Type B pancreatic cell (in vitro differentiated cells): ENCODE data around the gene DSG2. TPM values are rescaled to one million over a fixed set of nuclear protein-coding genes. Genes with fewer than 3 reads are reported as not detected.

ENCODE experiments used
- DNase-seq: peaks from one replicate; pipeline ENCODE4 v3.0.0; 2021; ENCODE audit warnings: mixed read lengths; ENCODE audit not compliant: unreplicated experiment; ENCODE audit errors: extremely low spot score
- H3K27ac Mint-ChIP-seq: 2 replicates; pipeline ENCODE4 v1.8.0; 2021; ENCODE audit warnings: mild to moderate bottlenecking, mixed read lengths
- H3K27me3 Mint-ChIP-seq: 2 replicates; pipeline ENCODE4 v1.8.0; 2021; ENCODE audit warnings: mixed read lengths
- H3K36me3 Mint-ChIP-seq: 2 replicates; pipeline ENCODE4 v1.8.0; 2021; ENCODE audit warnings: mixed read lengths
- H3K4me1 Mint-ChIP-seq: one replicate; pipeline ENCODE4 v1.8.0; 2021; ENCODE audit warnings: mixed read lengths; ENCODE audit not compliant: unreplicated experiment
- H3K4me3 Mint-ChIP-seq: 2 replicates; pipeline ENCODE4 v1.8.0; 2021; ENCODE audit warnings: mild to moderate bottlenecking, mixed read lengths
- H3K9me3 Mint-ChIP-seq: 2 replicates; pipeline ENCODE4 v1.8.0; 2021; ENCODE audit warnings: mixed read lengths
- CTCF ChIP-seq: fragments of 200-600 bp; sonication (generic); conservative IDR thresholded peaks from 2 replicates; pipeline ENCODE4 v1.5.0; 2021; ENCODE audit warnings: antibody characterized with exemption, mild to moderate bottlenecking
- total RNA-seq: library from RNA; stranded (reverse); gene quantifications from 2 replicates; pipeline ENCODE4 v1.2.1, GENCODE V29; 2021; ENCODE audit warnings: low replicate concordance

The DSG2 gene
- total RNA-seq, 1 donor from 2014 or later = 117 TPM

DNA sequence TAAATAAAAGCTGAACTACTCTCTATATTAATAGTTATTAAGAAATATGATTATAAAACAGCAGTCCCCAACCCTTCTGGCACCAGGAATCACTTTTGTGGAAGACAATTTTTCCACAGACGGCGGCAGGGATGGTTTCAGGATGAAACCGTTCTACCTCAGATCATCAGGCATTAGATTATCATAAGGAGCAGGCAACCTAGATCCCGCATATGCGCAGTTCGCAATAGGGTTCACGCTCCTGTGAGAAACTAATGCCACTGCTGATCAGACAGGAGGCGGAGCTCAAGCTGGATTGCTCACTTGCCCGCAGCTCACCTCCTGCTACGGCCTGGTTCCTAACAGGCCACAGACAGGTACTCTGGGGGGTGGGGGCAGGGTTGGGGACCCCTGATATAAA lies 19.3 kb upstream of the DSG2 start:
- TF ChIP-seq CTCF = no peak

GRCh38 chr18:31482051-31482450 lies 15.9 kb upstream of the DSG2 start:
- no peak for TF ChIP-seq CTCF
- peak overlapping the region; percentile 9 for H3K27ac Mint-ChIP-seq
- H3K27me3 Mint-ChIP-seq = no peaks in the 10 kb centered on the region
- no peak overlapping the region for H3K4me3 Mint-ChIP-seq
- DNase-seq = no peak
- H3K9me3 Mint-ChIP-seq = no peaks in the 10 kb centered on the region
- H3K4me1 Mint-ChIP-seq = peaks cover 24% of the 10 kb centered on the region
- no peaks in the 10 kb centered on the region for H3K36me3 Mint-ChIP-seq

More for the DNA sequence above, 19.3 kb upstream of the DSG2 start:
- H3K4me3 Mint-ChIP-seq = no peak overlapping the region
- no peaks in the 10 kb centered on the region for H3K36me3 Mint-ChIP-seq
- H3K4me1 Mint-ChIP-seq = peaks cover 5% of the 10 kb centered on the region
- H3K27me3 Mint-ChIP-seq = no peaks in the 10 kb centered on the region
- no peaks in the 10 kb centered on the region for H3K9me3 Mint-ChIP-seq
- DNase-seq = no peak
- no peak overlapping the region for H3K27ac Mint-ChIP-seq

DNA sequence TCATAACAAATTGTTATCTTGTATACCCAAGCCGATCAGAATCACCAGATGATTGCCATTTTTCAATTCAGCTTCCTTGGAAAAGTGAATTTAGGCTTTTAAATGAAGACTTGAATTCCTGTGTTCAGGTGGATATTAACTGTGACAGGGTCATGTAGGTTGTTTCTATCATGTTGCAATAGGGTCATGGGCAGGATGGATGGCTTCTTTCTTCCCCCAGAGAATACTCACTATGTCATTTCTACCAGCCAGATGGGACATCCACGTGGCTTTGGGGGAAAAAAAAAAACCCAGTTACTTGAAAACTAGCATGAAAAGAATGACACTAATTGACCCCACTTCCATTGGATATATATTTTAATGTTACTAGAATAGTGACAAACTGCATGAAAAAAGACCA lies 14.6 kb upstream of the DSG2 start:
- TF ChIP-seq CTCF = no peak
- Mint-ChIP-seq H3K4me3 (no peak overlapping the region), H3K9me3 (no peaks in the 10 kb centered on the region), H3K4me1 (peaks cover 24% of the 10 kb centered on the region), H3K27me3 (no peaks in the 10 kb centered on the region), H3K36me3 (no peaks in the 10 kb centered on the region), H3K27ac (peak overlapping the region; percentile 52)
- DNase-seq = no peak

- Mint-ChIP-seq H3K27ac (peak overlapping the region; percentile 77), H3K27me3 (no peaks in the 10 kb centered on the region), H3K9me3 (peaks cover 4% of the 10 kb centered on the region), H3K4me3 (peak overlapping the region; percentile 9), H3K4me1 (peaks cover 24% of the 10 kb centered on the region), H3K36me3 (no peaks in the 10 kb centered on the region)
- no peak for TF ChIP-seq CTCF
- no peak for DNase-seq
These were observed 13.5 kb upstream of the DSG2 start for GRCh38 chr18:31484461-31484860.

DNA sequence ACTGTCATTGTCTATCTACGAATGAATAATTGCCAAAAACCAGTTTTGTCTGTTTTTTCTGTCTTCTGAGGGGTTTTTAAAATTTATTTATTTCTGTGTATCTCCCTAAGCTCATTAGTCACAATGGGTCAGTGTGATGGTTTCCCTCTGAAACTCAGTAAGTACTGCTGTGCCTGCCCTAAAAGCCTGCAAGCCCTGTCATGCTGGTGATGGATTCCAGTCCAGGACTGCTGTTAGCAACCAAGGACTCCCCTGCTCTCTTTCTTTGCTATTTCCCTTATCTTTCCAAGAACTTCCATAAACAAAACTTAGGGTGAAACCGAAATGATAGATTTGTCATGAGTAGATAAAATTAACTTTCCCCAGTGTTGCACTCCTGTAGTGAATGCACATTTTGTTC lies 11.8 kb upstream of the DSG2 start:
- no peak for TF ChIP-seq CTCF
- H3K27ac Mint-ChIP-seq = peak overlapping the region; percentile 88
- H3K9me3 Mint-ChIP-seq = peaks cover 6% of the 10 kb centered on the region
- DNase-seq = no peak
- no peaks in the 10 kb centered on the region for H3K36me3 Mint-ChIP-seq
- H3K4me3 Mint-ChIP-seq = peak overlapping the region; percentile 73
- H3K27me3 Mint-ChIP-seq = no peaks in the 10 kb centered on the region
- peaks cover 21% of the 10 kb centered on the region for H3K4me1 Mint-ChIP-seq
